GF-D8 (cell line): Measurements from ENCODE around the gene TMEM121B.
"Not testable (repeated sequence)": the region's sequence is repeated elsewhere in the genome, so short reads cannot be mapped to it uniquely, and the experiment has no call there.

Experiments
- DNase-seq: peaks from one replicate; lab custom pipeline; 2025; lab: John Stamatoyannopoulos, UW

The TMEM121B gene

GRCh38 chr22:17121233-17122195 lies at the start of gene TMEM121B:
TSS of gene TMEM121B (minus strand) at chr22:17121360. CDS start at chr22:17121127, 233 bp downstream.
- no peak for DNase-seq

- DNase-seq, result no peak
These were observed 46.3 kb upstream of the TMEM121B start for GRCh38 chr22:17167486-17167885.

GRCh38 chr22:17164392-17165024 lies 43.3 kb upstream of the TMEM121B start:
- DNase-seq, result no peak

DNA sequence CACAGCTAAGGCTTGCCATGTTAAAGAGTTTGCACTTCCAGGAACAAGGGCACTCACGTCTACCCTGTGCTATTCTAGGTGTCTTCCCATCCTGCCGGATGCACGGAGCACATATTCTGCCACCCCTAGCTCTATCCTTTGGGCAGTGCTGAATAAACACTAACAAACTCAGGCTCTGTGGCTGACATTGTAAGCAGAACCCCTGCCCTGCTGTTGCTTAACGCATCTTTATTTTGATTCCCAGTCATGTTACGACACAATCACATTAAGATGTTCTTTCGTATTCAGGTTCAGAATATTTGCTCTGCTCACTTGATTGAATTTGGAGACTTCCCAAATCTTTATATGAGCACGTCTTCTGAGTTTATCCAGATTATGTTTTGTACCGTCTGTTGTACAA lies 41.6 kb upstream of the TMEM121B start:
- DNase-seq, result no peak

DNA sequence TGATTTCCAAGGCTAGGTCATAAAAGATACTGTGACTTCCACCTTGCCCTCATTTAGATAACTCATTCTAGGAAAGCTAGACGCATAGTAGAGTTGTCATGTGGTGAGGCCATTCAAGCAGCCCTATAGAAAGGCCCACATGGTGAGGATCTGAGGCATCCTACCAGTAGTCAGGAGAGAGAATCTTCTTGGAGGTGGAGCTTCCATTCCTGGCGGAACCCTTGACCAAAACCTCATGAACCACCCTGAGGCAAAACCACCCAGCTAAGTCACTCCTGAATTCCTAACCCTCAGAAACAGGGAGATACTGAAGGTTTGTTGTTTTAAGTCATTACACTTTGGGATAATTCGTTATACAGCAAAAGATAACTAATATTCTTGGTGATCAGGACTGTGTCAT lies 40.8 kb upstream of the TMEM121B start:
- no peak for DNase-seq

DNA sequence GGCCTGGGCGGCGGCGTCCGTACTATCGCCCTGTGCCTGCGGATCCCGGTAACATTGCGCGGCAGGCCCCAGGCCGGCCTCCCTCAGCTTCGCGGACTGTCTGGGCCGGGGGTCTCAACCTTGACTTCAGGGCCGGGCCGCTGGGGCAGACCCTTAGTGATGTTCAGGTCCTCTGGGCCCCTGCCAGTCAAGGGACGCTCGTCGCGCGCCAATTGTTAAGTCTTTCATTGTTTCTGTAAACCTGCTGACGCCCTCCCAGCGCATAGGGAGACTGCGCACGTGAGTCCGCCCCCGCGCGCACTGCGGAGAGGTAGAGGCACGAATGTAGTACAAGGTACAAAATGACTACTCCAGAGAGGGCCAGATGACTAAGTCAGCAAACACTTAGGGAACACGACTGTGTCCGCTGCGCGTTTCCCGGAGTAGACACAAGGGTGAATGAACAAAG lies 38.4 kb upstream of the TMEM121B start:
- DNase-seq, result no peak

DNA sequence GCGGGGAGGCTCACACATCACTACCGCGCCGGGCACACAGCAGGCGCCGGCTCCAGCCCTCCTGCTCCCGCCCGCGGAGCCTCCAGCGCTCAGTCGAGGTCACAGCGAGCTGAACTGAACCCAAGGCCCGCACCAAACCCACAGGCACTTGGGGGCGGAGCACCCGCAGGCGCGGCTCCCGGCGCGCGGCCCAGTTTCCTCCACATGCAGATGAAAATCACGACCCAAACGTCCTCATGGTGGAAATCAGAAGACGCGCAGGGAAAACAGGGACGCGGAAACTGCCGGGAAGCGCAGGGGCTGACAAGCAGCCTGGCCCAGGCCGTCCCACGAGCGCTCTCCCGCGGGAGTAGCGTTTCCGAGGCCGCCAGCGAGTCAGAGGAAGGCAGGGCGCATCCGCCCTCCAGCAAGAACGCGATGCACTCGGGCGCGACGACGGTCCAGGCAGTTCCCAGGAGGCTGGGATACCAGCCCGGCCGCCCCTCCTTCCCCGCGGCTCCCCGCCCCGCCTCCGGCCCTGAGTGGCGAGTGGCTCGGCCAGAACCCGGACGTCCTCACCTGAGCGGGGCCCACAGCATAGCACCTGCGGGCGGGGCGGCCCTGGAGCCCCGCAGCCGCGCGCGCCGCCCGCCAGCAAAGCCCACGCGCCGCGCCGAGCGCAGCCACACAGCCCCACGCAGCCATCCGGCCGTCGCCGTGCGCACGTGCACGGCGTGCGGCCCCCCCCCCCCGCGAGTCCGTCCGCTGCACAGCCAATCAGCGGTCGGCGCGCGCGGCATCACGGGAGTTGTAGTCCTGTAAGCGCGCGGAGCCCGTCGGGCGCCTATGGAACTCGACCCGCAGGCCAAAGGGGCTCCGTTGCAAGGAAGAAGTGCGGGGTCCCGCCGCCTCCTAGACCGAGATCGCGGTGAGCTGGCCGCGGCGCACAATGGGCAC lies 37.7 kb upstream of the TMEM121B start, which contains the start of gene HDHD5:
Gene HDHD5, minus strand, starts transcription at position 710 of the 936 bp plus-strand sequence. Its CDS starts 26 bp downstream, at position 684.
- DNase-seq, result peak; percentile 46

GRCh38 chr22:17158176-17158567 lies 37.0 kb upstream of the TMEM121B start:
- DNase-seq, result no peak

DNA sequence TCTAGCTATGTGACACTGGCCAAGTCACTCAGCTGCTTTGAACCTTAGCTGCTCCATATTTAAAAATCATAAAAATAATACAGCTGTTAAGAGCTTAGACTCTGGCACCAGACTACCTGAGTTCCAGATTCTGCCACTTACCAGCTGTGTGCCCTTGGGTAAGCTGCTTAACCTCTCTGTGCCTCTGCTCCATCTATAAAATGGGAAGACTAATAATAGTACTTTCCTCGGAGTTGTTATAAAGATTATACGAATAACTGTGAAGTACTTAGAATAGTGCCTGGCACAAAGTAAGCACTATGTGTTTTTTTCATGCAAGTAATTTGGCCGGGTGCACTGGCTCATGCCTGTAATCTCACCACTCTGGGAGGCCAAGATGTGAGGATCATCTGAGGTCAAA lies 36.6 kb upstream of the TMEM121B start:
- DNase-seq, result no peak

GRCh38 chr22:17155941-17156340 lies 34.8 kb upstream of the TMEM121B start:
- no peak for DNase-seq

DNA sequence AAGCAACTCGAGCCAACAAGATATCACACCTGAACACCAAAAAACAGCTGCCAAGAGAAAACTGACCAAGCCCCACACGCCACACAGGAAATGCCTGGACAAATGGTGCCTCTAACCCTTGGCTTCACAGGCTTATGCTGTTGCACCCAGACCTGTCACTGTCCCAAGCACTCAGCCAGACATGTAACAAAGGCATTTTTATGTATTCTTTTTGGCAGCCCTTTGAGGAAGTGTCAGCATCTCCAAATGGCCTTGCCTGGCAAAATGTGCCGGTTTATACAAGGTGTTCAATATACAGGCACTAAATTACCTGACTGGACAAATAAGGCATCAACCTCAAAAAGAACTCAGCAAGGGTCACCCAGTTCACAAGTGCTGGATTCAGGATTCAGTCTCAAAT lies 31.8 kb upstream of the TMEM121B start:
- no peak for DNase-seq

DNA sequence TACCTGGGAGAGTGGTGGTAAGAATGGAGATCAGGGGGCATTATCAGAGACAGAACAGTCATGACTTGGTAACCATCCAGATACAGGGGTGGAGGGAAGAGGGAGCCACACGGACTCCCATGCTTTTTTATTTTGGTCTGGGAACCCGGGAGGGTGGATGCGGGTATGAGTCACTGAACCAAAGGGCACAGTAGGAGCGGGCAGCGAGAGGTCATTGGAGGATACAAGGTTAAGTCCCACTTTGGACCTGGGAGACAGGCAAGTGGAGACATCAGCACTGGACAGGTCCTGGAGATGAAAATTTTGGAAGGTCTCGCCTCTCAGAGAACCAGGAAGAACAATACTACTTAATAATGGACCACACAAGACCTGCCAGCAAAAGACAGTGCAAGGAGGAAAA lies 31.2 kb upstream of the TMEM121B start:
- no peak for DNase-seq

DNA sequence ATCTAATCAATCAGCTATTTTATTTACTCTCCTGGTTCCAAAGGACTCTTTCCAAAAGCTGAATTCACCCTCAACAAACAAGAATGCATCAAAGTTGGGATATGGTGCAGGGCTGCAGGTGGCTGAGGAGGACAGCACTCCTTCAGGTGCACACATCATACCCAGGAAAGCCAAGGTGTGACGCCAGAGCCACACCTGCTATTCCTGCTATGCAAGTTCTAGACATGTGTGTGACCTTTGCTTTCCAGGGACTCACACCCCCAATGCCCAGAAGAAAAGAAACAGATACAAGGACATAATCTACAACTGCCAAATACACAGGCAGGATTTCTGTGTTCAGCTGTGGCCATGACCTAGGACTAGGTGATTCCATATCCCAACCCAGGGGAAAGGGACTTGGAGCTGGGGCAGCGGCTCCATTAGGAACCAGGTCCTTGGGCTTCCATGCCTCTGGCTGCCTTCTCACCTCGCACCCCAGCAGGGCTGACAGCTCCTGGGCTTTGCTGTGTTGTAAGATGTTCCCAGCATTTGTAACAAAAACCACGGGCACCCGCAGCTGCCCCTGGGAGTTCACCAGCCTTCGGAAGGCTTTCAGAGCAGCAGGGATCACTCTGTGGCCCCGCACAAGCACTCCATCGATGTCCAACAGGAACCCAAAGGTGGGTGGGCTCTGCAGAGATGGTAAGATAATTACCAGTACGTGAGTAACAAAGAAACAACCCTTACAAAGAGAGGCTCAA lies 28.1 kb upstream of the TMEM121B start:
- DNase-seq, result no peak

GRCh38 chr22:17147458-17147857 lies 26.3 kb upstream of the TMEM121B start:
- not testable (repeated sequence) for DNase-seq

DNA sequence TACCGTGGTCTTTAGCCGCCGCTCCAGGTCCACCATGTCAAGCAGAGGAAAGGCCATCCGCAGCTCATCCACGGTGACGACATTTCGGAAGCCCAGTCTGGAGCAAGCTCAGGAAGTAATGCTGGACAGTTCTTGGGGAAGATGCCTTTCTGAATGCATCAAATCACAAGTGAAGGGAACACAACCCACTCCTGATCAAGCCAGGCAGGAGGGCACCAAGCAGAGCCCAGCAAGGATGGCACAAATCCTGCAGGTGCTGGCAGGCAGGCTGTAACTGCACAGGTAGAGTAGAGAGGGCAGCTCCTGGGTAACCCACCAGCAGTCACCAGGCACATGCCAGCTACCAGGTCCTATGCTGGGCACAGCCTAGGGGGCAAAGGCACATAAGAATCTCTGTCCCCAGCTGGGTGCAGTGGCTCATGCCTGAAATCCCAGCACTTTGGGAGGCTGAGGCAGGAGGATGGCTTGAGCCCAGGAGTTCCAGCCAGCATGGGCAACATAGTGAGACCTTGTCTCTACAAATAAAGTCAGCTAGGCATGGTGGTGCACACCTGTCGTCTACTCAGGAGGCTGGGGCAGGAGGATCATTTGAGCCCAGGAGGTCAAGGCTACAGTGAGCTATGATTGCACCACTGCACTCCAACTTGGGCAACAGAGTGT lies 24.0 kb upstream of the TMEM121B start:
- DNase-seq, result no peak

DNA sequence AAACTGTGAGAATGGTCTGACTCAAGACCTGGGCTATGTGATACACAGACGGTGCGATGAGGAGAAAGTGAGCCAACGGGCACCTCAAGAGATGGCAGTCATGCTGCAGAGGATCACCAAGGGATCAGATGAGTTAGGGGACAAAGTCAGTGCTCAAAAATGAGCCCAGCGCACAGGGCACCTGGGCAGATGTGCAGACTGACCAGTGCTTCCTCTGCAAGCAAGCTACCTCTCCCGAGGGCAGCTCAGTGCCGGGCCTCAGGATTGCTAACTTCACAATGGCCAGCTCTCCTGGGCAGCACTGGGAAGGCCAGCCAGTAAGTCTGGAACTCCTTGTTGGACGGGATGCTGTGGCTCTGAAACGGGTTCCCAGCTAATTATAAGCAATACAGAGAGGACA lies 22.7 kb upstream of the TMEM121B start:
- no peak for DNase-seq

DNA sequence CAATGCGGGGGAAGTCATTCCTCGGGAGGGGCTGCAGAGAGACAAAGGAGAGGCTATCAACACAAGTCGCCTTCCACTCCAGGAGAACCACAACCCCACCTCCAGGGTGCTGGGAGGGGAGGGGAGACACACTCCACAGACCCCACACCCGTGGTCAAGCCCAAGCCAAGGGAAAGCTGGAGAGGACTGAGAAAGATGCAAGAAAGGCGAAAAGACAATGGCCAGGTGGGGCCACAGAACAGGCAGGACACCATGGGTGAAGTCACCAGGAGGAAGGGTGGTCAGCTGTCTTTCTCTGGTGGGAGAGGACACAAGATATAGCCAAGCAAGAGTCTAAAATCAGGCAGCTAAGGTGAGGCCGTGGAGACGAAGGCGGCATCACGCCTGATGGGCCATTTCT lies 21.9 kb upstream of the TMEM121B start:
- DNase-seq, result no peak

- DNase-seq, result no peak
These were observed 19.9 kb upstream of the TMEM121B start for GRCh38 chr22:17140826-17141766.

DNA sequence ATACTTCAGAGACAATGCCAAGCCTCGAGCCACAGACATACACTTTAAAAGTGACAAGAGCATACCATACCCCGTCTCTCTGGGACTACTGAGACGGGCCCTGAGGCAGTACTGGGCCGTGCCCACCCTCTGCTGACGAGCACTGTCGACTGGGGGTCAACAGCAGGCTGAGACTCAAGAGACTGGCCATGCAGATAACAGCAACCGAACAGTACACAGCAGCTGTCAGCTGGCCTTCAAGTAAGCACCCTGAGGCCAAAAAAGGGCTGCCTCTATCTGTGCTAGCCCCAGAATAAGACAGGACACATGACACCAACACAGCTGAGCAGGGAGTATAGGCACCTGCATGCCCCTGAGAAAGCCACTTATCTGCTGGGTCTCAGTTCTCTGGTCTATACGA lies 18.9 kb upstream of the TMEM121B start:
- no peak for DNase-seq

- DNase-seq, result no peak
These were observed 17.4 kb upstream of the TMEM121B start for GRCh38 chr22:17138513-17138912.
